Peyer's patch (tissue), 4 donors: ENCODE results near the gene ALG2.

ENCODE experiments used
- POLR2A ChIP-seq, 2 donors: fragments of 450-650 bp; IDR thresholded peaks; one replicate each; pipeline ENCODE4 v1.5.1; 2017; ENCODE audit warnings: antibody characterized with exemption in 2 of 2, mild to moderate bottlenecking in 2 of 2, moderate library complexity in 2 of 2
- TF ChIP-seq, protein P1 (sequence below), 6 experiments: fragments of 450-650 bp in 4 of 6; fragments of 200-600 bp in 2 of 6; sonication (generic) in 1 of 6; IDR thresholded peaks; one replicate each; pipeline ENCODE4 v1.5.1; 2017 to 2019; ENCODE audit warnings: antibody characterized with exemption in 6 of 6, mild to moderate bottlenecking in 3 of 6, moderate library complexity in 1 of 6

DNA sequence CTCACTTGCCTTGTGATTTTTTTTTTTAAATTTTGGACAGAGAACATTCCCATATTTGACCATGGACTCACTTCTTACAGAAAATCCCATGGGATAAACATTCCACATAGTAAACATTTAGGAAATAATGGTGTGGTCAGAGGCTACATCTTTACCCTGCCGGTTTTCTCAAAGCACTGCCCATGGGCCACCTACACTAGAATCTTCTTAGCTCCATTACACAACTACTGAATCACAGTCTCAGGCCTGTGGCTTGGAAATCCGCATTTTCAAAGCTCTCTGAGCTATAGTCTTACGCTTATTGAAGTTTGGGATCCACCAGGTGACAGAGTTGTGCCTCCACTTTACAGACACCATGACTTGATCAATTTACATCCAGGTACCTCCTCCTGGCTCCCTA lies 39.4 kb downstream of the ALG2 start:
- TF ChIP-seq, protein P1, sequence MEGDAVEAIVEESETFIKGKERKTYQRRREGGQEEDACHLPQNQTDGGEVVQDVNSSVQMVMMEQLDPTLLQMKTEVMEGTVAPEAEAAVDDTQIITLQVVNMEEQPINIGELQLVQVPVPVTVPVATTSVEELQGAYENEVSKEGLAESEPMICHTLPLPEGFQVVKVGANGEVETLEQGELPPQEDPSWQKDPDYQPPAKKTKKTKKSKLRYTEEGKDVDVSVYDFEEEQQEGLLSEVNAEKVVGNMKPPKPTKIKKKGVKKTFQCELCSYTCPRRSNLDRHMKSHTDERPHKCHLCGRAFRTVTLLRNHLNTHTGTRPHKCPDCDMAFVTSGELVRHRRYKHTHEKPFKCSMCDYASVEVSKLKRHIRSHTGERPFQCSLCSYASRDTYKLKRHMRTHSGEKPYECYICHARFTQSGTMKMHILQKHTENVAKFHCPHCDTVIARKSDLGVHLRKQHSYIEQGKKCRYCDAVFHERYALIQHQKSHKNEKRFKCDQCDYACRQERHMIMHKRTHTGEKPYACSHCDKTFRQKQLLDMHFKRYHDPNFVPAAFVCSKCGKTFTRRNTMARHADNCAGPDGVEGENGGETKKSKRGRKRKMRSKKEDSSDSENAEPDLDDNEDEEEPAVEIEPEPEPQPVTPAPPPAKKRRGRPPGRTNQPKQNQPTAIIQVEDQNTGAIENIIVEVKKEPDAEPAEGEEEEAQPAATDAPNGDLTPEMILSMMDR (IDR thresholded peaks at IDR 0.05) = no peak
- no peak for TF ChIP-seq POLR2A (IDR thresholded peaks at IDR 0.05)
